ENCODE measurements around the gene DUSP14. TPM values are rescaled to one million over a fixed set of nuclear protein-coding genes. Genes with fewer than 3 reads are reported as not detected.

The DUSP14 gene
- total and polyA plus RNA-seq, 2 of the 13 experiments (the other 11 are each of a cell fraction or from before 2014, with no cell fraction given), result 33.5 to 39.8 TPM

- TF ChIP-seq ZNF407 (CRISPR knock-in tag; IDR thresholded peaks at IDR 0.05; ENCODE audit: not compliant biosample characterization) (no peak), MTERF4 (CRISPR knock-in tag; IDR thresholded peaks at IDR 0.05) (no peak)
These were observed 30.9 kb upstream of the DUSP14 start (continued) for GRCh38 chr17:37458805-37459204.

- ATAC-seq (no peak), FAIRE-seq (no peak), DNase-seq (ENCODE audit: low spot score) (no peak)
- Histone ChIP-seq H3K9ac (ENCODE audit: insufficient read depth, low read depth, low read length) (no peak overlapping the region), H4K20me1 (ENCODE audit: insufficient read depth, low read length) (no peaks in the 10 kb centered on the region), H3K27ac (ENCODE audit: extremely low read length, insufficient read depth, low read length) (no peak overlapping the region), H3K4me2 (ENCODE audit: low read depth, low read length) (no peak overlapping the region), H3K36me3 (replicated peaks in 1 of 2; ENCODE audit: control insufficient read depth in 1 of 2, insufficient read depth in 2 of 2, low read length in 2 of 2) (peaks cover 1 to 11% of the 10 kb centered on the region in 2 experiments; a peak in 2 of 5 replicates), H3K4me3 (replicated peaks in 1 of 3; ENCODE audit: insufficient read depth in 1 of 3, low read depth in 2 of 3, low read length in 3 of 3) (no peak overlapping the region), H3K79me2 (ENCODE audit: insufficient read depth, low read length) (no peaks in the 10 kb centered on the region), H2AFZ (ENCODE audit: low read length) (no peak overlapping the region), H3K4me1 (ENCODE audit: insufficient read depth, low read length) (no peaks in the 10 kb centered on the region), H3K27me3 (ENCODE audit: control insufficient read depth in 1 of 2, insufficient read depth in 2 of 2, low read length in 2 of 2) (no peaks in the 10 kb centered on the region), H3K9me3 (ENCODE audit: low read length) (no peaks in the 10 kb centered on the region)
- POLR2A ChIA-PET, result no interaction called here
- in situ Hi-C loops (cut with HindIII; ENCODE audit: extremely low pct_ligation_motif_present, low pct_unique_long_range_greater_than_20kb), result no loop called here
- WGBS (ENCODE audit: low lambda C conversion rate), result 100% methylated on average over 3 of the region's 3 CpGs
- CTCF ChIA-PET (ENCODE audit: low intra/inter-chr PET ratio, low total read pairs), result no interaction called here
- intact Hi-C loops (cut with micrococcal nuclease; ENCODE audit: unreplicated experiment), result no loop called here
- TSS peak; percentile 42 for BruUV-seq (replicated peaks)
- TF ChIP-seq NFIB (CRISPR knock-in tag; IDR thresholded peaks at IDR 0.05; ENCODE audit: borderline replicate concordance) (no peak), ZBTB2 (CRISPR knock-in tag; IDR thresholded peaks at IDR 0.05; ENCODE audit: low read depth) (no peak), ZNF879 (CRISPR knock-in tag; IDR thresholded peaks at IDR 0.05) (no peak), ZNF564 (CRISPR knock-in tag; IDR thresholded peaks at IDR 0.05) (no peak), RBM22 (optimal IDR thresholded peaks at IDR 0.05; ENCODE audit: low read length) (no peak), TBX2 (CRISPR knock-in tag; IDR thresholded peaks at IDR 0.05; ENCODE audit: borderline replicate concordance) (no peak), CBX5 (CRISPR knock-in tag; IDR thresholded peaks at IDR 0.05; ENCODE audit: borderline replicate concordance) (no peak), ZNF160 (CRISPR knock-in tag; IDR thresholded peaks at IDR 0.05) (no peak)
These were observed 28.0 kb upstream of the DUSP14 start for GRCh38 chr17:37461668-37462067.

Data from HepG2 (cell line).